CD4-positive, alpha-beta T cell (primary cell): ENCODE data around the gene ZNF451. TPM values are rescaled to one million over a fixed set of nuclear protein-coding genes. Genes with fewer than 3 reads are reported as not detected.

Experiments
- ATAC-seq: fragments of 200-7000 bp; cut with Tn5 transposase; one replicate; pipeline ENCODE4 v1.10.0; 2022; ENCODE audit warnings: mild to moderate bottlenecking; ENCODE audit not compliant: poor library complexity
- CTCF ChIA-PET: fragments of 350-600 bp; sonication (Branson Sonifier 250); formaldehyde crosslinking; loops from one replicate; lab custom pipeline; 2021; ENCODE audit warnings: antibody characterized with exemption, inconsistent platforms; lab: Charles Lee
- POLR2A ChIA-PET: fragments of 350-600 bp; sonication (Branson Sonifier 250); formaldehyde crosslinking; loops from one replicate; lab custom pipeline; 2021; ENCODE audit warnings: antibody characterized with exemption, inconsistent platforms; lab: Charles Lee
- DNase-seq, 14 experiments: peaks; one replicate each; pipeline ENCODE4 v3.0.0-alpha.2; 2013 to 2020; ENCODE audit warnings: mixed read lengths in 2 of 14
- H3K27ac ChIP-seq, 2 donors: one replicate each; pipeline versions ENCODE4 v1.5.1 to v1.7.0; 2013; ENCODE audit warnings: low read length in 2 of 2, low read depth in 1 of 2, mild to moderate bottlenecking in 1 of 2
- H3K27me3 ChIP-seq, 2 experiments: 1 replicate in 1 of 2; 2 replicates in 1 of 2; pipeline versions ENCODE4 v1.6.1 to v1.7.0; 2013; ENCODE audit warnings: low read length in 2 of 2, control low read depth in 1 of 2, mild to moderate bottlenecking in 1 of 2, moderate library complexity in 1 of 2; ENCODE audit not compliant: insufficient read depth in 2 of 2, control insufficient read depth in 1 of 2
- H3K36me3 ChIP-seq: one replicate; pipeline ENCODE4 v1.6.1; 2013; ENCODE audit warnings: low read length, control low read depth; ENCODE audit not compliant: insufficient read depth
- H3K4me1 ChIP-seq: one replicate; pipeline ENCODE4 v1.6.1; 2013; ENCODE audit warnings: low read length, control low read depth; ENCODE audit not compliant: insufficient read depth
- H3K4me3 ChIP-seq: one replicate; pipeline ENCODE4 v1.5.1; 2013; ENCODE audit warnings: mild to moderate bottlenecking, low read length, moderate library complexity
- H3K9me3 ChIP-seq, 2 experiments: 1 replicate in 1 of 2; 2 replicates in 1 of 2; pipeline versions ENCODE4 v1.6.1 to v1.7.0; 2013; ENCODE audit warnings: low read length in 2 of 2, mild to moderate bottlenecking in 2 of 2, control low read depth in 1 of 2, moderate library complexity in 1 of 2; ENCODE audit not compliant: control insufficient read depth in 1 of 2, insufficient read depth in 1 of 2
- H3K27ac Mint-ChIP-seq: one replicate; pipeline ENCODE4 v1.8.0; 2020; ENCODE audit warnings: mixed read lengths
- H3K27me3 Mint-ChIP-seq: one replicate; pipeline ENCODE4 v1.8.0; 2021; ENCODE audit warnings: mixed read lengths
- H3K36me3 Mint-ChIP-seq: one replicate; pipeline ENCODE4 v1.8.0; 2021; ENCODE audit warnings: low read depth, mixed read lengths
- H3K4me1 Mint-ChIP-seq: one replicate; pipeline ENCODE4 v1.8.0; 2021; ENCODE audit warnings: low read depth, mixed read lengths
- H3K4me3 Mint-ChIP-seq: one replicate; pipeline ENCODE4 v1.8.0; 2020; ENCODE audit warnings: mild to moderate bottlenecking, mixed read lengths
- H3K9me3 Mint-ChIP-seq: one replicate; pipeline ENCODE4 v1.8.0; 2020; ENCODE audit warnings: mixed read lengths
- CTCF ChIP-seq: fragments of 200-600 bp; IDR thresholded peaks from one replicate; pipeline ENCODE4 v1.8.0; 2022; ENCODE audit warnings: antibody characterized with exemption, mild to moderate bottlenecking
- intact Hi-C, 2 experiments: fragments of 100-400 bp; cut with DNase I in 1 of 2; cut with micrococcal nuclease in 1 of 2; formaldehyde crosslinking; loops; one replicate each; pipeline versions ENCODE4 v1.15.1 to v1.9.0; 2023 to 2025; cut with DNase I, micrococcal nuclease
- total RNA-seq, 174 experiments: library from RNA in 2 of 174; stranded (reverse) in 2 of 174; gene quantifications; one replicate each; pipeline ENCODE4 v1.2.3 and lab custom pipeline; 2021 to 2026

ZNF451 gene
- total RNA-seq, 2 experiments from 2014 or later, result 124 to 132 TPM

- no peak overlapping the region for H3K4me3 Mint-ChIP-seq
- intact Hi-C loops, result no loop called here
Observed at GRCh38 chr6:57075092-57075491, 14.9 kb upstream of the ZNF451 start.

GRCh38 chr6:57078531-57079207, 11.3 kb upstream of the ZNF451 start:
- peaks cover 11% of the 10 kb centered on the region for H3K36me3 Mint-ChIP-seq
- H3K4me1 Mint-ChIP-seq, result no peaks in the 10 kb centered on the region
- ChIA-PET POLR2A (no interaction called here), CTCF (no interaction called here)
- H3K27ac Mint-ChIP-seq, result no peak overlapping the region
- ATAC-seq (no peak), DNase-seq (no peak)
- H3K4me3 Mint-ChIP-seq, result no peak overlapping the region
- TF ChIP-seq CTCF, result no peak
- no peak overlapping the region for H3K4me3 ChIP-seq
- H3K27me3 ChIP-seq, result no peaks in the 10 kb centered on the region
- H3K27ac ChIP-seq, result no peak overlapping the region
- intact Hi-C loops, result no loop called here
- no peaks in the 10 kb centered on the region for H3K36me3 ChIP-seq
- H3K9me3 ChIP-seq, result peaks cover 0 to 6% of the 10 kb centered on the region in 2 experiments
- H3K27me3 Mint-ChIP-seq, result no peaks in the 10 kb centered on the region
- H3K9me3 Mint-ChIP-seq, result peaks cover 3% of the 10 kb centered on the region
- no peaks in the 10 kb centered on the region for H3K4me1 ChIP-seq

More at GRCh38 chr6:57075092-57075491, 14.9 kb upstream of the ZNF451 start:
- no peak overlapping the region for H3K27ac ChIP-seq
- no peaks in the 10 kb centered on the region for H3K27me3 Mint-ChIP-seq
- no peaks in the 10 kb centered on the region for H3K4me1 Mint-ChIP-seq
- H3K9me3 ChIP-seq, result peaks cover 0 to 6% of the 10 kb centered on the region in 2 experiments
- no peaks in the 10 kb centered on the region for H3K27me3 ChIP-seq
- no peak for TF ChIP-seq CTCF
- ATAC-seq (no peak), DNase-seq (no peak)
- ChIA-PET POLR2A (no interaction called here), CTCF (no interaction called here)
- no peaks in the 10 kb centered on the region for H3K4me1 ChIP-seq
- no peak overlapping the region for H3K27ac Mint-ChIP-seq
- H3K9me3 Mint-ChIP-seq, result no peaks in the 10 kb centered on the region
- peaks cover 5% of the 10 kb centered on the region for H3K36me3 Mint-ChIP-seq
- H3K4me3 ChIP-seq, result no peak overlapping the region
- no peaks in the 10 kb centered on the region for H3K36me3 ChIP-seq

GRCh38 chr6:57085471-57085870, 4.5 kb upstream of the ZNF451 start:
- Mint-ChIP-seq H3K4me1 (peaks cover 7% of the 10 kb centered on the region), H3K9me3 (peaks cover under 1% of the 10 kb centered on the region), H3K27ac (no peak overlapping the region), H3K4me3 (no peak overlapping the region), H3K27me3 (no peaks in the 10 kb centered on the region), H3K36me3 (peaks cover 12% of the 10 kb centered on the region)
- H3K4me3 ChIP-seq, result no peak overlapping the region
- no peaks in the 10 kb centered on the region for H3K36me3 ChIP-seq
- DNase-seq (no peak), ATAC-seq (no peak)
- intact Hi-C loops, result loop anchor here (5.0 kb wide), 3 partner anchors 33 to 232 kb away; partner anchors contain the start of genes PRIM2 (in 1 of the 2) and RAB23 (in 1 of the 2)
- peaks cover 6% of the 10 kb centered on the region for H3K4me1 ChIP-seq
- TF ChIP-seq CTCF, result no peak
- H3K27ac ChIP-seq, result no peak overlapping the region
- CTCF ChIA-PET, result no interaction called here
- POLR2A ChIA-PET, result no interaction called here
- H3K9me3 ChIP-seq, result no peaks in the 10 kb centered on the region
- no peaks in the 10 kb centered on the region for H3K27me3 ChIP-seq
